GM19463 (cell line): Measurements from ENCODE around the gene GSG1L.

Experiments
- ATAC-seq: cut with Tn5 transposase; IDR thresholded peaks from one replicate; pipeline ENCODE4 v1.9.1; 2021; ENCODE audit warnings: mild to moderate bottlenecking, moderate library complexity; ENCODE audit not compliant: unreplicated experiment

Gene GSG1L

DNA sequence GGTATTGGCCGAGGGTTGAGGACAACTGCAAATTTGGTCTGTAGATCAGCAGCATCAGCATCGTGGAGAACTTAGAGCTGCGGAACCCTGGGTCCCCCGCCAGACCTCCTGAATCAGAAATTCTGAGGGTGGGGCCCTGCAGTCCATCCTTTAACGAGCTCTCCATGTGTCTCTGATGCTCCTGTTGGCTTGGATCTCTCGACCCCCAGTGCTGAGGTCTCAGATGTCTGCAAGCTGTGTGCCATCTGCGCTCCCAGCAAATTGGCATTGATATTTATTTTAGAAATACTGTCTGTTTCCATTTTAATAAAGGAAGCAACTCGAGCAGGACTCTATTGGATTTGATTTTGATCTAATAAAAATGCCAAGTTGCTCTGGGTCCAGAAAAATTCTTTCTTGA is 263.6 kb downstream of the GSG1L start:
- no peak for ATAC-seq

DNA sequence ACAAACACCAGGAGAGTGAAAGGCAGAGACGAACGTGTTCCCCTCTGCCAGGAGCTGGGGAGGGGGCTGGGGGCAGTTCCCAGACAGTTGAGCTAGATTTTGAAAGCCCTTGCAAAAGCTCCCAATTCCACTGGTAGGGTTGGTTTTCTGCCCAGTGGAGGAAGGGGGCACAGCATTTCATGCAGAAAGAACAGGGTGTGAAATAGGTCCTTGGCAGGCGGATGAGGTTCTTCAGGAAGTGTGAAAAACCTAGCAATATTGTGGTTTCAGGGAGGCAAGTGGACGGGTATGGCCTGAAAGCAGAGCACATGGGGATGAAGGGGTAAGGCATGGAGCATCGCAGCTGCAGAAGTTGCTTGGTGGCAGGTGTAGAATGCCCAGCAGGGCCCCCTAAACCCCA is 265.3 kb downstream of the GSG1L start:
- no peak for ATAC-seq

DNA sequence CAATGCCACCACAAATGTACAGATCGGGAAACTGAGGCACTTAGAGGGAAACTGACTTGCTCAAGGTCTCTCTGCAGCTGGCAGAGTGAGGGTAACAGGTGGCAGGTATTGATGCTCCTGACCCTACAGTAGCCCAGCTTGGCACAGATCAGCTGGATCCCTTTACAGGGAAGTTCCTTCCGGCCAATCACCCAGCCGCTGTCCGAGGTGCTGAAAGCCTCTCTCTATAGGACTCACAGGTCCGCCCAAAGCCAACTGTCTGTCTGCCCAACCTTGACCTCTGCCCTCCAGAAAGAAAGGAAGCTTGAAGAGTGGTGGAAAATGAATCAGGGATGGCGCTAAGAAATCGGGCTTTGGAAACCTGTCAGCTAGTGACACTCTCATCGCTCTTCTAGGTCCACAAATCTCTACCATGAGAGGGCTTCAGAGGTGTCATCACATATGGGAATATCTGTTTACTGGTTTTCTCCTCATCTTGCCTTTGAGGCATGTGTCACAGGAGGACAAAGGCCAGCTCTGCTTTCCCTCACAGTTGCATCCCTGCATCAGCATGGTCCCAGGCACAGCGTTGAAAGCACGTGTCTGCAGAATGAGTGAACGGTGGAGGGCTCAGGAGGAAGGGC is 267.4 kb downstream of the GSG1L start:
- no peak for ATAC-seq

DNA sequence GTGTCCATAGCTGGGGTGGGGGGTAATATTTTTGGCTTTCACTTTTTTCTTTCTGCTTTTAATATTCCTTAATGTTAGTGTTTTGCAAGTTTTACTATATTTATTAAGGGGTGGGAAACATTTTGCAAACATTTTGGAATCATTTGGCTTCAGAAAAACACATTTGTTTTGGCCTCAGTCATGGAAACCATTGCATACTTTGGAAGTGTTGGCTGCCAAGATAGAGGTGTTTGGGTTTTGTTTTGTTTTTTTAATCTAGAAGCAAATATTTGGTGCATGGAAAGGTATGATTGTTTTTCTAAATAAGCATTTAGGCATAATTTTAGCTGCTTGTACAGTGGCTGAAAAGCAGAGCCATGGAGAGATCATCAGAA is 270.3 kb downstream of the GSG1L start:
- no peak for ATAC-seq

DNA sequence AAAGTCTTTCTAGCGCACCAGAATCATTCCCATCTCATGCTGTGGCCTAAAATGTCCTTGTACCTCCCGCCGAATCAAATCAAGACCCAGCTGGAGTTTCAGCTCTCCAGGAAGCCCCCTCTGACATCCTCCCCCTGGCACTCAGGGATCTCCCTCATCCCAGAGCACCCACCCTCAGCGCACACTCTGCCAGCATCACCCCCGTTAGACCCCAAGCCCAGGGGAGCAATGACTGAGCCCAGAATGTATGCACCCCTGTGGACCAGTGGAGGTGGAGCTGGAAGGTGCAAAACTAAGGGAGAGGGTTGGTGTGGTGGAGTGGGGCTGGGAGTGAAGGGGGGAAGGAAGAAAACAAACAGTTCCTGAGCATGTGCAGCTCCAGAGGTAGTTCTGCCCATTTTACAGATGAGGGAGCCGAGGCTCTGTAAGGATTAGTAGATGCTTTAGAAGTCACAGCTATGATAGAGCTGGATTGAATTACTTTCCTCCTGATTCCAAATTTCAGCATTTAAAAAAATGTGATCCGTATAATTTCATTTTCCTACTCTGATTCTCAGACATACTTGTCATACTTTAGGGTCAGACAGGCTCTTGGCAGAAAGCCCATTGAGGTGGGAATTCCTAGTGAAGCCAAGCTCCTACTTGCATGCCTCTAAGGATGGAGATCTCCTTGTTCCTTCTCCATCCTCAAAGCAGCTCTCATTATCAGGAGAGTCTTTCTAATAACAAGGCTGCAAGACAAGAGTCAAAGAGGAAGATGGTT is 270.8 kb downstream of the GSG1L start:
- no peak for ATAC-seq

DNA sequence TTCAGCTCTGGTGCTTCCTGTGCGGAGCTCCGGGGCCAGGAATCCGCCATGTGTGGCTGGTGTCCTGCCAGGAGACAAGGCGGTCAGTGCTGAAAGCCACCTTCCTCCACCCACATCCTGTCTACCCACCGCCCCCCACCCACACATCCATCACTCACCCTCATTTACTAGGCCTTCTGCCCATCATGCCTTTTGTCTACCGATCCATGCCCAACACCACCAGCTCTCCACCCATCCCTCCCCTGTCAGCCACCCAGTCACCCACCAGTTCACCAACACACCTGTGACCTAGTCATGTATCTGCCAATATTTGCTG is 272.2 kb downstream of the GSG1L start:
- ATAC-seq: no peak

DNA sequence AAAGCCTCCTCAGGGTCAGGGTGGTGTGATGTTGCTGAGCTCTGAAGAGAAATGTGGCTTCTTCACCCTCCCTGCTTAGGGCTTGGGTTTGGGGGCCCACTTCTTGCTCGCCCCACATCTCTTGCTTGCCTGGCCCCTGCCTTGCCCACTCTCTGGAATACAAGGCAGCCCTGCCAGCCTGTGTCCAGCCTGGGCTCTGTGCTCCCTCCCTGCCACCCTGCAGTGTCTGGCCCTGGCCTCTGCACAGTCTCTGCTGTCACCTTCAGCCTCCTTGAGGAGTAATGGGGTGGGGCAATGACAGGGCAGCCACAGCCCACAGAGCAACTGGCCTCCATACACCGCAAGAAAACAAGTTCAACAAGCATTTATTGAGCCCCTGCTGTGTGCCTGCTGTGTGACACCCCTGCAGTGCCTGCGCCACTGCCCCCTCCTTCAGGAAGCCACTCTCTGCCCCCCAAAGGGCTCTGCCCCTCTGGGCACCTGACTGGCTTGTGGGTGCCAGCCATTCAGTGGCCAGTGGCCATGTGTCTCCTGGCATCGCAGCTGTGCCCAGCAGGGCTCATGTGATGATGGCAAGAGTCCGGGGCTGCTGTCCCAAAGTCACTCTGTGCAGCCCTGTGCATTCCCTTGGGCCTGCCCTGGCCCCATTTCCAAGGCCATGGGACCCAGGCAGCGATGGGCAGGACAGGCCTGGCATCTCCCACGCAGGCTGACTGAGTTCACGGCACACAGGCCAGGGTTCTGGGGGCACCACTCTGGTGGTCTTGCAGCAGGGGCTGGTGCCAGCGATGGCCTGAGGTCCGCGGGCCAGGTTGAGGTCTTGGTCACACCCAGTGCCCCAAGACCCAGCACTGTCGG is 272.7 kb downstream of the GSG1L start:
- ATAC-seq: no peak

DNA sequence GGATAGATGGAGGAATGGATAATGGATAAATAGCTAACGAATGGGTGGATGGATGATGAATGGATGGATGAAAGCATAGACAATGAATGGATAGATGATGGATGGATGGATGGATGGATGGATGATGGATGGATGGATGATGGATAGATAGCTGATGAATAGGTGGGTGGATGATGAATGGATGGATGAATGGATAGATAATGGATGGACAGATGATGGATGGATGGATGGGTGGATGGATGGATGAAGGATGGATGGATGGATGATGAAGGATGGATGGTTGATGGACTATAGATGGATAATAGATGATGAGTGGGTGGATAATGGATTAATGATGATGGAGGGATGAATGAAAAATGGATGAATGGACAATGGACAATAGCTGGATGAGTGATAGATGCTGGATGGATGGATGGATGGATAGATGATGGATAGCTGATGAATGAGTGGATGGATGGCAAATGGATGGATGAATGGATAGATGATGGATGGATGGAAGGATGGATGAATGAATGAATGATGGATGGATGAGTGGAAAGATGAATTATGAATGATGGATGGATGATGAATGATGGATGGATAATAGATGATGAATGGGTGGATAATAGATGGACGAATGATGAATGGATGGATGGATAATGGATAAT is 273.8 kb downstream of the GSG1L start:
- no peak for ATAC-seq

DNA sequence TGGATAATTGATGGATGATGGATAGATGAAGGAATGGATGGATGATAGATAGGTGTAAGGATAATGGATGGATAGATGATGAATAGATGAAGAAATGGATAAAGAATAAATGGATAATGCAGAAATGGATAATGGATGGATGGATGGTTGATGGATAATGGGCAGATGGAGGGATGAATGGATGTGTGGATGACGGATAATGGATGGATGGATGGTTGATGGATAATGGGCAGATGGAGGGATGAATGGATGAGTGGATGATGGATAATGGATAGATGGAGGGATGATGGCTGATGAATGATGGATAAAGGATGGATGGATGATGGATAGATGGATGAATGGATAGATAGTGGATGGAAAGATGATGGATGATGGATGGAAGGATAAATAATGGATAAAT is 274.4 kb downstream of the GSG1L start:
- no peak for ATAC-seq

DNA sequence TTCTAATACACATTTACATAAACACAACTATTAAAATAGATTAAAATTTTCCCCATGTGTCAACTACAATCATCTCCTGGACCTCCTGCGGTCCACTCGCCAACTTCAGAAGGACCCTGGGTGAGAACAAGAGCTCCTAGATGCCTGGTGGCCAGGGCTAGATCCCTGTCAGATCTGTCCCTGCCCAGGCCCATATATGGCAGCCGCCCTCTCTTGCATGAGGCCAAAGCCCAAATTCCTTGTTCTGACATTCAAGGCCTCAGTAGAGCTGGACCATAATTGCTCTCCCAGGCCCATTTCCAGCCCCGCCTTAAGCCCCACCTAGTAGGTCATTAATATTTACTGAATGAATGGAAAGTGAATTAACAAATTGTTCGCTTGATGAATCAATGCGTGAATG is 275.8 kb downstream of the GSG1L start:
- no peak for ATAC-seq

DNA sequence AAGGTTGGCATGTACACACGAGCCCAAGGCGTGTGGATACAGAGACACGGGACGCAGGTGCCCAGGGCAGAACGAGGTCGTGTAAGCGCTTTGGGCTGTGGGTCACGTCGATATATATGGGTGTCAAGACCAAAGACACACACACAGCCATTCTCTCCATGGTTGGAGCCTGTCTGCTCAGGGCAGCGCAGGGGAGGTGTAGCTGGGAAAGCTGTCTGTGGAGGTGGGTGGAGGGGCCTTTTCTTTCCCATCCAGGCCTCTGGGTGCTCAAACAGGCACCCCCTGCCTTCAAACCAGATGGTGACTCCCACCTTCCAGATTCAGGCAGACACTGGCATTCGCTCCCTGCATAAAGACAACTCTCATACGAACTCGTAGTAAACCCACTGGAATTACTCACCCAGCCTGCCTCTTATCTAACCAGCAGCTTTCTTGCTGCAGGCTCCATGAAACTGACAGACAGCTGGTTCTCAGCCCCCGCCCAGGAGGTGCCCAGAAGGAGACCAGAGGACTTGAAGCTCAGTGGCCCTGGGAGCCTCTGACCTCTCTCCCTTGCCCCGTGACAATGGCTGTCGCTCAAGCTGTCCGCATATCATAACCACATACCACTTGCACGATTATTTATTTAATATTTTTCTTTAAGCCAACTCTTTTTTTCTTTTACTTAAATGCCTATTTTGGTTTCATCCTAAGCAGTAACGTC is 276.4 kb downstream of the GSG1L start:
- no peak for ATAC-seq

DNA sequence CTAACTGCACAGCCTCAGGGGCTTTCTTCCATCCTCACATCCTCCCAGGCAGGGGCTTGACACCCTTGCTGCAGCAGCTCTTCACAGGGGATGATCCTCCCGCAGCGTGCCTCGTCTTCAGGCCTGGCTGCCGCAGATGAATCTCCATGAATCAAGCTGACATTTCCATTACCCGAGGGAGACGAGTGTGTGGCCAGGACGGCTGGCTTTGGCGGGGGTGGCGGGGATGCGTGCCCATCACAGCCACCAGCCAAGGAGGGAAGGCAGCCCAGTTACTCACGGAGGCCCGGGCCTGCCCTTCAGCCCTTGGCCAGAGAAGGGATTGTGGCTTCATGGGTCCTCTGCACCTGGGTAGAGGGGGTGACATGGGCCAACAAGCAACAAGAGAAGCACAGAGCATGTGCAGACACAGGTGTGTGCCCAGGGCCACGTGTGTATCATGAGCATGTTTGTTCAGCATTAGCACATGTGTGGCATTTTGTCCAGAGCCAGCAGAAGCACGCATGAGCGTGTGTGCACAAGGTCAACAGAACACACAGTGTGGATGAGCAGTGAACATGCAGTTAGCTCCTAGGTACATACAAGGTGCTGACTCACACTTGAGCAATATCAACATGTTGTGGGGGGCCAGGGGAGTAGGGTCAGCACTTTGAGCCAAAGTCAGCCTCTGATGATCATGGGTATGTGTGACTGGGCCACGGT is 277.1 kb downstream of the GSG1L start:
- no peak for ATAC-seq

DNA sequence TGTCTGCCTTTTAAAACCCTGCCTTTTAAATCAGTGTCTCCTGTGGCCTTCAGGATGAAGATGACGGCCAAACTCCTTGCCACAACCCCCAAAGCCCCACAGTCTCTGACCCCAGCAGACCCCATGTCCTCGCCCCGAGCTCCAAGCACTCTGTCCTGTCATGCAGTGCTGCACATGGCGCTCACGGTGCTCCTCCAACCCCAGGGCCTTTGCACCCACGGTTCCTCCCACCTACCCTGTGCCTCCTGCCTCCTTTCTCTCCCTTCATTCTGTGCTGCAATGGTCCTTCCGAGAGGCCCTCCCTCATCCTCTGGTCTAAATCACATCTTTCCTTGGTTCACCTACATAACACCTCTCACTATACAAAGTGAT is 278.2 kb downstream of the GSG1L start:
- no peak for ATAC-seq

DNA sequence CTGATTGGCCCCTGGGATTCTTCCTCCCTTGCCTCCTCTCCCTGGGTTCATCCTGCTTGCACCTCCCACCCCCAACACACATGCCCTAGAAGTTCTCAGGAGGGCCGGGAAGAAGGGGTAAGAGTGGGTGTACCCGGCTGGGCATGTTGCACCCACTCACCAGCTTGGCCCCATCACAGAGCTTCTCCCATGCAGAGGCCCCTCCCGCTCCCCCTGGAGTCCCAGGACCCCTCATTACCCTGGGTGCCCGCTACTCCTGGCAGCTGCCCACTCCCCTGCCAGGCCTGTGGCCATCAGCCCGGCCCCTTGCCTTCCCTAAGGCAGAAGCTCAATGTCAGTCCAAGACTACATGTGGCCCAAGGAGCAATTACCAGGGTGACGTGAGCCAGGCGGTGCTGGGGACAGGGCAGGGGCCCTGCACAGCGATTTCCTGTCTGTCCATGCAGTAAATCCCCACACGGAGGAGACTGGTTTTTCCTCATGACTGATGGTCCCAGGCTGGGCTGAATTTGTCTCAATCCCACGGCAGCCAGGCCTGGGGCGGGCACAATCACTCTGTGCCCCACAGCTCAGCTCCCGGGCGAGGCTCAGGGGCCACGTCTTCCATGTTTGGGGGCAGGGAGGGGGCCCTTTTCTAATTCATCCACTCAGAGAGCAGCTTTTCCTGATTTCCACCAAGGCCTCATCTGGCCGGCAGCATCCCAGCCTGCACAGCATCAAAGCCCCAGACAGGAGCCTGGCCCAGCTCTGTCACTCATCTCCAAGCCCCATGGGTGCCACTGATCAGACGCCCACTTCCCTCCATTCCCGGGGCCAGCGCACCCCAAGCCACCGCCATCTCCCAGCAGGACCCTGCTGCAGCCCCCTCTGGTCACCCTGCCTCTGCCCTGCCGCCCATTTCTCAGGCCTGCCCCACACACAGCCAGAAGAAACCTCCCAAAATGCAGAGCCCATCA is 278.9 kb downstream of the GSG1L start:
- ATAC-seq: no peak

DNA sequence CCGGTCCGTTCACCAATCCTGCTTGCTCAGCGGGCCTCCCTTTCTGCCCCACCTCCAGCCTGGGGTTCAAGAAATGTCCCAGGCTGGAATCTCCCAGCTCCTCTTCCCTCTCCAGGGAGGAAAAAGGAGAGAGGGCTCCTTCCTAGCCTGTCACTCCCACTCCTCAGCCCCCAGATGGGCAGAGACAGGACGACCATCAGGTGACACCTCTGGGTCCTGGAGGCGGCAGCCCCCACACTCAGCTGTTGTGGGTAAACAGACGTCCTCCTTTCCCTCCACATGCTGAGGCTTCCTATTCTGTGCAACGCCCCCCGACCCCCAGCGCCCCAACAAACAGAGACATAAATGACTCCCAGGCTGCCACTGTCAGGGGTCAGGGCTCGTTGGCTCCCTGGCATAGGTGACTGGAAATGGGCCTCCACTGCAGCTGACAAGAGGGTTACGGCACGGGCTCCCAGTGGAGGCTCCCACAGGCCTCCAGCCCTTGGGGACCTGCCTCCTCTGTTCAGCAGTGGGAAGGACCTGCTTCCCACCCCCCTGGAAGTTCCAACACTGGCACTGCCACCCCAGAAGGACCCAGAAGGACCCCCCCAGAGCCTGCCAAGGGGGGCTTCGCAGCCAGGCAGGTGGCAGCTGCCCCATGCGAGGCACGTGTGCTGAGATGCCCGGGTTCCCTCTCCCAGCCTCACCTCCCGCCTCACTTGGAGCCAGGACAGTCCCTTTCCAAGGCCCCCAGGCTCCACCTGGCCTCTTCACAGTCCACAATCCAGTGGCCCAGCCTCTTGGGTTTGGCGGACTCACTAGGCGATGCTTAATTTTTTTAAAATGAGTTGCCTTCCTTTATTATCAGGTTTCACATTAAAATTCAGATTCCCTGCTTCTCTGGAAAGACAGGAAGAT is 281.3 kb downstream of the GSG1L start:
- ATAC-seq: no peak

DNA sequence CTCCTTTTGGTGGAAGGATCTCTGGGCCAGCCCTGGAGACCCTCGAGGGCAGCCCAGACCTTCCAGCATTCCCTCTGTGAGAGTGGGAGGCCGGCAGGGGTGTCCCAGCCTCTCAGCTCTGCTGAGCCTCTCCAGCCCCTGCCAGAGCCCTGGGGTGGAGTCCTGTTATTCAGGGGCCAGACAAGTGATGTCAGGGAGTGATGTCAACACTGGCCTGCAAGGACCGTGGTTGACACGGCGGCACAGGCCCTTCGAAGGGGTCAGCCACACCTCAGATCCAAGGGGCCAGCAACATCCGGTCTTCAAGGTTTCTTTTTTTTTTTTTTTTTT is 282.4 kb downstream of the GSG1L start:
- no peak for ATAC-seq

DNA sequence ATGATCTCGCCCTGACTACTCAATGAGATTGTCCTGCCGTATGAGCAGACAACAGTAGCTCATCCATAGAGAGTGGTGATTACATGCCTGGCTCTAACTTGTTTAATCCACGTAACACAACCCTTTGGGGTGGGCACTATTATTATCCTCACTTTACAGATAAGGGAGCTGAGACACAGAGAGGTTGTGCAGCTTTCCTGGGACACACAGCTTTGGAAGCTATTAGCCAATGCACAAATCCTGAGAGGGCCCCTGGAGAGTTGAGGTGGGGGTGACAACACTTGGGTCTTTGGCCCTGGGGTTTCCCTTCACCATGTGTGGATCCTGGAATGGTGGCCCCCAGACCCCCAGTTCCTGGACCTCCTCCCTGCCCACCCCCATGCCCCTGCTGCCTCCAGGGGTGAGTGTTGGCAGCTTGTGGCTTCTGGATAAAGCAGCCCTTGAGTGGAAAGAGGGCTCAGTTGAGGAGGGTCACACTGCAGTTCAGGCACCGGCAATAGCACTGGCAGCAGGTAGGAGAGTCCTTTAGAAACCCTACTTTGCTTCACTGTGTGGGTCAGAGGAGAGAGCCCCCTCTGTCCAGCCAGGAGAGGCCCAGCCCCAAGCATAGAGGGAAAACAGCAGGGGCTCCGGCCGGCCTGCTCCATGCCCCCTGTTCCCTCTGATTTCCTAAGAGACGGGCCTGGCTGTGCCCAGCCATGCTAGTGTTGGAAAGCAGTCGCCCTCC is 282.9 kb downstream of the GSG1L start:
- no peak for ATAC-seq

DNA sequence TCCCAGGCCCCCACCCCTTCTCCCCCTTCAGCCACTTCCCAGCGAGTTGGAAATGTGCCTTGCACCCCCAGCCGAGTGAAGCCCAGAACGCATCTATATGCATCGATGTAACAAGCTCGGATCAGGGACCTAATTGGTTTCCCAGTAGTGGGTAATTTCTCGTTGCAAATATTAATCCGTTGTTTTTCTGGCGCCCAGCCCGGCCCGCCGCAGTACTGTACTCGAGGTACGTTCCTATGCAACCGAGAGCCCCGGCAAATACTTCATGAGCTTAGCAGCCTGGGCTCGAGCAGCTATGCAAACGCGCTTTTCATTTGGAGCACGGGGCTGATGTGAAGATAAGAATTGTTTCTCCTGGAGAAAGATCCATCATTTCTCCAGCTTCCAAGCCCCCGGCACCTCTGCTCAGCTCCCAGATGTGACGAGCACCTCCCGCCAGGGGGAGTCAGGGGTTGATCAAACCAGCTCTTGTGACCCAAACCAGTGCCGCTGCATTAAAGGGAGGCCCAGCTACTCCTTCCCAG is 283.8 kb downstream of the GSG1L start:
- ATAC-seq: no peak
